Kidney tubule cell (primary cell): ENCODE results near the gene FOXR1.
"Not testable (repeated sequence)": the region's sequence is repeated elsewhere in the genome, so short reads cannot be mapped to it uniquely, and the experiment has no call there.

Source experiments
- DNase-seq: peaks from one replicate; pipeline ENCODE4 v3.0.0-alpha.2; 2018; ENCODE audit warnings: low spot score

FOXR1 gene

GRCh38 chr11:118997627-118998387 lies 26.2 kb downstream of the FOXR1 start, which contains the start of gene CENATAC:
CENATAC (plus strand) TSS chr11:118998138; CDS start chr11:118998198, 60 bp downstream.
- peak; percentile 92 for DNase-seq

GRCh38 chr11:118998388-118998717 lies 26.8 kb downstream of the FOXR1 start:
- DNase-seq: no peak

GRCh38 chr11:118998822-118999221 lies 27.3 kb downstream of the FOXR1 start:
- DNase-seq: peak; percentile 86

- peak; percentile 37 for DNase-seq
Observed at GRCh38 chr11:119000906-119001305, 29.3 kb downstream of the FOXR1 start.

- no peak for DNase-seq
Observed at GRCh38 chr11:119006656-119007055, 35.1 kb downstream of the FOXR1 start.

- peak; percentile 42 for DNase-seq
Observed at GRCh38 chr11:119011476-119012053, 40.0 kb downstream of the FOXR1 start.

- no peak for DNase-seq
Observed at GRCh38 chr11:119012629-119013170, 41.1 kb downstream of the FOXR1 start.

- no peak for DNase-seq
Observed at GRCh38 chr11:119014209-119014924, 42.8 kb downstream of the FOXR1 start.

- no peak for DNase-seq
Observed at GRCh38 chr11:119015054-119015611, 43.6 kb downstream of the FOXR1 start.

GRCh38 chr11:119016216-119017009 lies 44.9 kb downstream of the FOXR1 start:
- no peak for DNase-seq

GRCh38 chr11:119017377-119017776 lies 45.8 kb downstream of the FOXR1 start:
- DNase-seq: not testable (repeated sequence)

GRCh38 chr11:119018074-119018938 lies 46.7 kb downstream of the FOXR1 start, which contains the start of the genes RPS25 and TRAPPC4:
RPS25 (minus strand) TSS chr11:119018343; CDS start chr11:119018284, 59 bp downstream.
TRAPPC4 (plus strand) TSS chr11:119018766; CDS start chr11:119018796, 30 bp downstream.
- peak; percentile 96 for DNase-seq

GRCh38 chr11:119019996-119020395 lies 48.4 kb downstream of the FOXR1 start:
- no peak for DNase-seq

- DNase-seq: no peak
Observed at GRCh38 chr11:119021631-119022030, 50.1 kb downstream of the FOXR1 start.

GRCh38 chr11:119023741-119024140 lies 52.2 kb downstream of the FOXR1 start:
- DNase-seq: no peak

GRCh38 chr11:119024430-119025098 lies 53.0 kb downstream of the FOXR1 start:
- no peak for DNase-seq

GRCh38 chr11:119025099-119025473 lies 53.5 kb downstream of the FOXR1 start:
- DNase-seq: no peak

- DNase-seq: no peak
Observed at GRCh38 chr11:119025541-119025940, 54.0 kb downstream of the FOXR1 start.

GRCh38 chr11:119025978-119026766 lies 54.6 kb downstream of the FOXR1 start:
- no peak for DNase-seq
